Chondrocyte (in vitro differentiated cells): ENCODE data around the gene LTBP4. TPM values are rescaled to one million over a fixed set of nuclear protein-coding genes. Genes with fewer than 3 reads are reported as not detected.

Experiments used
- DNase-seq: peaks from one replicate; pipeline ENCODE4 v3.0.0; 2021; ENCODE audit warnings: mixed read lengths, low spot score
- H3K27ac Mint-ChIP-seq: one replicate; pipeline ENCODE4 v1.8.0; 2021; ENCODE audit warnings: mild to moderate bottlenecking, moderate library complexity, mixed read lengths; ENCODE audit not compliant: unreplicated experiment
- H3K27me3 Mint-ChIP-seq: 2 replicates; pipeline ENCODE4 v1.8.0; 2021; ENCODE audit warnings: low read depth, mixed read lengths
- H3K36me3 Mint-ChIP-seq: 2 replicates; pipeline ENCODE4 v1.8.0; 2021; ENCODE audit warnings: low read depth, mixed read lengths
- H3K4me1 Mint-ChIP-seq: 2 replicates; pipeline ENCODE4 v1.8.0; 2021; ENCODE audit warnings: low read depth, mild to moderate bottlenecking, mixed read lengths
- H3K4me3 Mint-ChIP-seq: one replicate; pipeline ENCODE4 v1.8.0; 2021; ENCODE audit warnings: mild to moderate bottlenecking, moderate library complexity, mixed read lengths; ENCODE audit not compliant: unreplicated experiment
- H3K9me3 Mint-ChIP-seq: 2 replicates; pipeline ENCODE4 v1.8.0; 2021; ENCODE audit warnings: low read depth, mixed read lengths
- CTCF ChIP-seq: fragments of 200-600 bp; sonication (generic); IDR thresholded peaks from 2 replicates; pipeline ENCODE4 v1.5.0; 2021; ENCODE audit warnings: antibody characterized with exemption, mild to moderate bottlenecking, moderate library complexity
- total RNA-seq: library from RNA; stranded (reverse); gene quantifications from 3 replicates; pipeline ENCODE4 v1.2.1, GENCODE V29; 2021

LTBP4 gene
- total RNA-seq, 1 donor from 2014 or later, result 161 TPM

GRCh38 chr19:40599331-40599901 is 1.8 kb upstream of the LTBP4 start:
- H3K27ac Mint-ChIP-seq, result peak overlapping the region; percentile 46
- H3K4me3 Mint-ChIP-seq, result no peak overlapping the region
- DNase-seq, result no peak
- no peaks in the 10 kb centered on the region for H3K9me3 Mint-ChIP-seq
- H3K4me1 Mint-ChIP-seq, result peaks cover 49% of the 10 kb centered on the region
- no peak for TF ChIP-seq CTCF
- peaks cover 3% of the 10 kb centered on the region for H3K27me3 Mint-ChIP-seq
- H3K36me3 Mint-ChIP-seq, result no peaks in the 10 kb centered on the region

GRCh38 chr19:40599902-40600569 is 1.1 kb upstream of the LTBP4 start:
- DNase-seq, result no peak
- Mint-ChIP-seq H3K9me3 (no peaks in the 10 kb centered on the region), H3K36me3 (no peaks in the 10 kb centered on the region), H3K4me3 (no peak overlapping the region), H3K4me1 (peaks cover 48% of the 10 kb centered on the region), H3K27me3 (peaks cover 3% of the 10 kb centered on the region), H3K27ac (no peak overlapping the region)
- TF ChIP-seq CTCF, result no peak

GRCh38 chr19:40600570-40601133 is 517 bp upstream of the LTBP4 start:
- no peaks in the 10 kb centered on the region for H3K9me3 Mint-ChIP-seq
- DNase-seq, result no peak
- no peak for TF ChIP-seq CTCF
- peaks cover 53% of the 10 kb centered on the region for H3K4me1 Mint-ChIP-seq
- H3K27me3 Mint-ChIP-seq, result peaks cover 3% of the 10 kb centered on the region
- no peaks in the 10 kb centered on the region for H3K36me3 Mint-ChIP-seq
- no peak overlapping the region for H3K27ac Mint-ChIP-seq
- H3K4me3 Mint-ChIP-seq, result peak overlapping the region; percentile 50

GRCh38 chr19:40603071-40603388 is 1.9 kb downstream of the LTBP4 start:
- Mint-ChIP-seq H3K9me3 (no peaks in the 10 kb centered on the region), H3K4me3 (peak overlapping the region; percentile 71), H3K27me3 (no peaks in the 10 kb centered on the region), H3K36me3 (no peaks in the 10 kb centered on the region), H3K4me1 (peaks cover 56% of the 10 kb centered on the region), H3K27ac (peak overlapping the region; percentile 89)
- no peak for TF ChIP-seq CTCF
- no peak for DNase-seq

GRCh38 chr19:40603389-40604170 is 2.4 kb downstream of the LTBP4 start:
- DNase-seq, result no peak
- Mint-ChIP-seq H3K36me3 (no peaks in the 10 kb centered on the region), H3K27me3 (no peaks in the 10 kb centered on the region), H3K4me1 (peaks cover 53% of the 10 kb centered on the region), H3K4me3 (peak overlapping the region; percentile 71), H3K9me3 (no peaks in the 10 kb centered on the region), H3K27ac (peak overlapping the region; percentile 89)
- peak; percentile 53 for TF ChIP-seq CTCF
